ENCODE measurements around the gene SULF2. TPM values are rescaled to one million over a fixed set of nuclear protein-coding genes. Genes with fewer than 3 reads are reported as not detected.

The SULF2 gene
- total and polyA plus RNA-seq, 2 donors (not counting 1 experiment from before 2014, with no cell fraction given), result 1.2 to 1.7 TPM

DNA sequence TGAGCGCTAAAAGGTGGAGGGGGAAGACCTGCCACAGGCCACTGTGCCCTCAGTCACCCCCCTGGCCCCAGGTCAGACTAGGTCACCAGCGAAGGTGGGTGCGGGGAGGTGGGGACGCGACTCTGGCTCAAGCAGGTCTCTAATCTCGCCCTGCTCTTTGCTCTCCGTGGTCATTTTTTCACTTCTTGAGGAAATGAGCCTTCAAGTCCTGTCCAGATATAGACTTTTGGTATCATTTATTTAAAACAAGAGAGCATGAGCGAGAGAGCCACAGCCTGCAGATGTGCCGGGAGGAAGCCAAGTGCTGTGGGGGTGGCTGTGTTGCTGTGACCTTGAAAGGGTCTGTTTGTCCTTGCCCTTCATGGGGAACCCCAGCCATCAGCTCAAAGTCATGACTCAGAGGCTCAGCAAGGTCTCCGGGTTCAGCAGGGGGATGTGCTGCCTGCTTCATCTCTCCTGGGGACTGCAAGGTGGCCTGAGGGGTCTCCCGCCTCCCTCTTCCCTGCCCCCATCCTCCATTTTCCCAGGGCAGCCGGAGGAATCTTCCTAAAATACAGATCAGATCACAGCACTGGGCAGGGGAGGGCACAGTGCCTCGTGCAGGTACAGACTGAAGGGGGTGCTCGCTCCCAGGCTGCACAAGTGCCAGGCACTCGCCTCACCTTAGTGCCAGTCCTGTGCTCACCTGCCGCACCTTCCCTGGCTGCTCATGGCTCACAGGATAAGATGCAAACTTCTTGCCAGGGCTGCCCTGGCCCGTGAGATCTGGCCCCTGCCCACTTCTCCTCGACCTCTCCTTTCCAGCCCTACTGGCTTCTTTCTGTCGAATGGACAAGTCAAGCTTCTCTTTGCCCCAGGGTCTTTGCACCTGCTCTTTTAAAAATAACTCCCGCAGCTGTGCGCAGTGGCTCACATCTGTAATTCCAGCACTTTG, 26.5 kb downstream of the SULF2 start:
- Mint-ChIP-seq H3K4me3 (no peak overlapping the region), H3K27me3 (peaks cover 51% of the 10 kb centered on the region), H3K4me1 (no peaks in the 10 kb centered on the region), H3K27ac (no peak overlapping the region), H3K9me3 (ENCODE audit: insufficient read depth) (no peaks in the 10 kb centered on the region)
- Histone ChIP-seq H2AFZ (ENCODE audit: insufficient read depth, low read depth, low read length, poor library complexity, severe bottlenecking) (no peak overlapping the region), H3K4me2 (replicated peaks; ENCODE audit: low read depth, low read length, poor library complexity, severe bottlenecking) (no peak overlapping the region), H3K27me3 (replicated peaks in 1 of 4; ENCODE audit: control extremely low read depth in 1 of 4, control insufficient read depth in 3 of 4, insufficient read depth in 4 of 4, low read length in 3 of 4) (peaks cover 0 to 16% (median 3%) of the 10 kb centered on the region in 4 experiments), H3K4me1 (ENCODE audit: control insufficient read depth in 2 of 2, insufficient read depth in 2 of 2, low read length in 2 of 2) (no peaks in the 10 kb centered on the region), H4K20me1 (ENCODE audit: control insufficient read depth, insufficient read depth, low read length, poor library complexity, severe bottlenecking) (no peaks in the 10 kb centered on the region), H3K27ac (ENCODE audit: low read length in 2 of 2) (no peak overlapping the region), H3K9me3 (ENCODE audit: control extremely low read depth in 1 of 3, control insufficient read depth in 2 of 3, insufficient read depth in 1 of 3, low read length in 2 of 3) (no peaks in the 10 kb centered on the region), H3K79me2 (ENCODE audit: control insufficient read depth, insufficient read depth, low read length) (no peaks in the 10 kb centered on the region), H3K36me3 (replicated peaks in 1 of 2; ENCODE audit: control extremely low read depth in 1 of 2, control insufficient read depth in 1 of 2, extremely low read depth in 1 of 2, insufficient read depth in 2 of 2, low read length in 1 of 2) (no peaks in the 10 kb centered on the region), H3K4me3 (ENCODE audit: control extremely low read depth in 1 of 5, extremely low read depth in 1 of 5, insufficient read depth in 1 of 5, low read depth in 2 of 5, low read length in 4 of 5) (no peak overlapping the region), H3K9ac (ENCODE audit: low read length) (no peak overlapping the region)
- WGBS (ENCODE audit: insufficient coverage), result 80% methylated on average over 19 of the region's 21 CpGs
- CTCF ChIA-PET, result no interaction called here
- intact Hi-C loops (cut with micrococcal nuclease), result no loop called here
- POLR2A ChIA-PET, result no interaction called here
- DNase-seq, result no peak
- no peak for ATAC-seq (ENCODE audit: low read depth)
- TF ChIP-seq EZH2 (IDR thresholded peaks at IDR 0.05; ENCODE audit: borderline replicate concordance, insufficient read depth, low read depth, low read length, poor library complexity, severe bottlenecking), result no peak
- TF ChIP-seq, protein P1, sequence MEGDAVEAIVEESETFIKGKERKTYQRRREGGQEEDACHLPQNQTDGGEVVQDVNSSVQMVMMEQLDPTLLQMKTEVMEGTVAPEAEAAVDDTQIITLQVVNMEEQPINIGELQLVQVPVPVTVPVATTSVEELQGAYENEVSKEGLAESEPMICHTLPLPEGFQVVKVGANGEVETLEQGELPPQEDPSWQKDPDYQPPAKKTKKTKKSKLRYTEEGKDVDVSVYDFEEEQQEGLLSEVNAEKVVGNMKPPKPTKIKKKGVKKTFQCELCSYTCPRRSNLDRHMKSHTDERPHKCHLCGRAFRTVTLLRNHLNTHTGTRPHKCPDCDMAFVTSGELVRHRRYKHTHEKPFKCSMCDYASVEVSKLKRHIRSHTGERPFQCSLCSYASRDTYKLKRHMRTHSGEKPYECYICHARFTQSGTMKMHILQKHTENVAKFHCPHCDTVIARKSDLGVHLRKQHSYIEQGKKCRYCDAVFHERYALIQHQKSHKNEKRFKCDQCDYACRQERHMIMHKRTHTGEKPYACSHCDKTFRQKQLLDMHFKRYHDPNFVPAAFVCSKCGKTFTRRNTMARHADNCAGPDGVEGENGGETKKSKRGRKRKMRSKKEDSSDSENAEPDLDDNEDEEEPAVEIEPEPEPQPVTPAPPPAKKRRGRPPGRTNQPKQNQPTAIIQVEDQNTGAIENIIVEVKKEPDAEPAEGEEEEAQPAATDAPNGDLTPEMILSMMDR (IDR thresholded peaks at IDR 0.05), result no peak
